ENCODE data around the gene PRSS38. TPM values are rescaled to one million over a fixed set of nuclear protein-coding genes. Genes with fewer than 3 reads are reported as not detected.

Gene PRSS38
- total RNA-seq, 6 experiments from 2014 or later, result not detected

DNA sequence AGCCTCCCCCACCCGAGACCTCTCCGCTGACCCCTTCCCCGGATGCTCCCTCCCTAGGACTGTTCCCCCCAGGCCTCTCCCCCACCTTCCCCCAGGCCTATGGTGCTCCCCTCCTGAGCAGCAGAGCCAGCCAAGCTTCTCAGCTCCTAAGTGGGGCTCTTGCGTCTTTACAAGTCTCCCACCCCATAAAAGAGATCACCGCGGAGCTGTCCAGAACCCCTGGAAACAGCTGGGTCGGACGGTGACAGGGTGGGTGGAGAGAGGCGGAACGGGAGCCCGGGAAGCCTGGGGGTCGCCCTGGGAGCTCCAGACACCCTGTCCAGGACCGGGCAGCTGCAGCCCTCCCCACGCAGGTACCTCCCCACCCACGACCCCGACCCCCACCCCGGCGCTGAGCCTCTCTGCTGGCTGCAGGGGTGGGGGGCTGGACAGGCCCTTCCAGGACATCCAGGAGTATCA lies 71.1 kb downstream of the PRSS38 start:
- TF ChIP-seq, protein P1, sequence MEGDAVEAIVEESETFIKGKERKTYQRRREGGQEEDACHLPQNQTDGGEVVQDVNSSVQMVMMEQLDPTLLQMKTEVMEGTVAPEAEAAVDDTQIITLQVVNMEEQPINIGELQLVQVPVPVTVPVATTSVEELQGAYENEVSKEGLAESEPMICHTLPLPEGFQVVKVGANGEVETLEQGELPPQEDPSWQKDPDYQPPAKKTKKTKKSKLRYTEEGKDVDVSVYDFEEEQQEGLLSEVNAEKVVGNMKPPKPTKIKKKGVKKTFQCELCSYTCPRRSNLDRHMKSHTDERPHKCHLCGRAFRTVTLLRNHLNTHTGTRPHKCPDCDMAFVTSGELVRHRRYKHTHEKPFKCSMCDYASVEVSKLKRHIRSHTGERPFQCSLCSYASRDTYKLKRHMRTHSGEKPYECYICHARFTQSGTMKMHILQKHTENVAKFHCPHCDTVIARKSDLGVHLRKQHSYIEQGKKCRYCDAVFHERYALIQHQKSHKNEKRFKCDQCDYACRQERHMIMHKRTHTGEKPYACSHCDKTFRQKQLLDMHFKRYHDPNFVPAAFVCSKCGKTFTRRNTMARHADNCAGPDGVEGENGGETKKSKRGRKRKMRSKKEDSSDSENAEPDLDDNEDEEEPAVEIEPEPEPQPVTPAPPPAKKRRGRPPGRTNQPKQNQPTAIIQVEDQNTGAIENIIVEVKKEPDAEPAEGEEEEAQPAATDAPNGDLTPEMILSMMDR (IDR thresholded peaks at IDR 0.05), result no peak
- Mint-ChIP-seq H3K4me1 (ENCODE audit: low read depth) (peaks cover 5% of the 10 kb centered on the region; the same call in 1 of the 2 replicates), H3K27ac (no peak overlapping the region), H3K36me3 (ENCODE audit: low read depth) (no peaks in the 10 kb centered on the region), H3K27me3 (ENCODE audit: insufficient read depth) (peaks cover 5% of the 10 kb centered on the region), H3K9me3 (no peaks in the 10 kb centered on the region), H3K4me3 (no peak overlapping the region)
- DNase-seq, result no peak

DNA sequence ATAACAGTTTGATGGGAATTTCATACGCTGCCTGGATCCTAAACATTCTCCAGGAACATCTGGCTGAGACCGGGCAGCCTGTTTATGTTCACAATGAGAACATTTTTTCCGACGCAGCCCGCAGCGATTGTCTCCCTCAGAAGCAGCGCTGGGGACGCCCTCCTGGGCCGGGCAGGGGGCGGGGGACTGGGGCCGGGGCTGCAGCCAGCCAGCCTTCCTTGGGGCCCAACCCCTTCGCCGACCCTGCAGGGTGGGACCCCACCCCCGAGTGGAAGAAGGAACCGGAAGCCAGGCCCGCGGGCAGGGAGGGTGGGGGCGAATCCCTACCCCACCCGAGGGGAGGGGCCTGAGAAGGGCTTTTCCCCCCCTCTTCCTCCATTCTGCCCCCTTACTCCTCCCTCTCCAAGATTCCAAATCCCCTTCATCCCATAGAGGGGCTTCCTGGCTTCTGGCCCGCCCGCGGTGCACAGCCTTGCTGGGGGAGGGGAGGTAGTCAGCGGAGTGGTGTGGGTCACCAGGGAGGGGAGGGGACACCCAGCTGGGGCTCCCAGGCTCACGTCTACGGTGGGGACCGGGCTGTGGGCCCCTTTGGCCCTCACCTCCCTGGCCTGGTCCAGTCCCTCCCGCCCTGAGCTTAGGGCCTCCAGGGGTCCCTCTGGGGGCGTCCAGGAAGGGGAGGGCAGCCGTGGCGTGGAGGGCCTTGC lies 71.7 kb downstream of the PRSS38 start:
- DNase-seq, result no peak
- peaks cover 5% of the 10 kb centered on the region; the same call in 1 of the 2 replicates for H3K4me1 Mint-ChIP-seq (ENCODE audit: low read depth)
- TF ChIP-seq, protein P1 (IDR thresholded peaks at IDR 0.05), result no peak
- H3K9me3 Mint-ChIP-seq, result no peaks in the 10 kb centered on the region
- peaks cover 4% of the 10 kb centered on the region for H3K27me3 Mint-ChIP-seq (ENCODE audit: insufficient read depth)
- H3K4me3 Mint-ChIP-seq, result no peak overlapping the region
- H3K36me3 Mint-ChIP-seq (ENCODE audit: low read depth), result no peaks in the 10 kb centered on the region
- H3K27ac Mint-ChIP-seq, result no peak overlapping the region

DNA sequence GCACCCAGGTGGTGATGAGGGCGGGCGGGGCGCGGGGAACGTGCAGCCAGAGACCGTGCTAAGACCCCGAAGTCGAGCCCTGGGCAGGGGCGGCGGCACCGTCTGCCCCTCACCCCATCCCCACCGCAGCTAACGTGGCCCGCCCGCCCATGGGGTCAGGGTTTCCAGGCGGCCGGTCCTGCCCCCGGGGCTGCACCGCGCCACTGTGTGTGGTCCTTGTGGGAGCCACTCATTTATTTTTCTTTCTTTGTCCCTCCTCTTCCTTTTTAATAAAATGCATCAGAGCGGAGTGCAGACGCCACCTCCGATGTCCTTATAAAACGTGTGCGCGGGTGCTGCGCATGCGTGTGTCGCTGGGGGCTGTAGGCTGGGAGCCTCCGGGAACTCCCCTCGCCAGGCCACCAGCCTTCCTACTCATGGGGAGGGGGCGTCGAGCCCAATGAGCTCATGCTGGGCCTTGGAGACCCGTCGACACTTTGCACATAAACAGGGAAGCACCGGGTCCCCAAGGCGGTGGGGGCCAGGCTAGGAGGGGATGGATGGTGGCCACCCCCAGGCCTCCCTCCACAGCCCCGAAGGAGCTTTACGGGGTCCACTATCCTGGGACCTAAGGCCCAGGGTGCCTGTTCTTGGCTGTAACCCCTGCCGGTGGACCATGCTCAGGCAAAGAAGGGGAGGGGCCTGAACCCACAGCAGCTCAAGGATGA lies 72.4 kb downstream of the PRSS38 start:
- no peak overlapping the region for H3K4me3 Mint-ChIP-seq
- TF ChIP-seq, protein P1 (IDR thresholded peaks at IDR 0.05), result no peak
- H3K36me3 Mint-ChIP-seq (ENCODE audit: low read depth), result no peaks in the 10 kb centered on the region
- H3K9me3 Mint-ChIP-seq, result no peaks in the 10 kb centered on the region
- peaks cover 4% of the 10 kb centered on the region for H3K27me3 Mint-ChIP-seq (ENCODE audit: insufficient read depth)
- peaks cover 5% of the 10 kb centered on the region; the same call in 1 of the 2 replicates for H3K4me1 Mint-ChIP-seq (ENCODE audit: low read depth)
- no peak overlapping the region for H3K27ac Mint-ChIP-seq
- DNase-seq, result no peak

DNA sequence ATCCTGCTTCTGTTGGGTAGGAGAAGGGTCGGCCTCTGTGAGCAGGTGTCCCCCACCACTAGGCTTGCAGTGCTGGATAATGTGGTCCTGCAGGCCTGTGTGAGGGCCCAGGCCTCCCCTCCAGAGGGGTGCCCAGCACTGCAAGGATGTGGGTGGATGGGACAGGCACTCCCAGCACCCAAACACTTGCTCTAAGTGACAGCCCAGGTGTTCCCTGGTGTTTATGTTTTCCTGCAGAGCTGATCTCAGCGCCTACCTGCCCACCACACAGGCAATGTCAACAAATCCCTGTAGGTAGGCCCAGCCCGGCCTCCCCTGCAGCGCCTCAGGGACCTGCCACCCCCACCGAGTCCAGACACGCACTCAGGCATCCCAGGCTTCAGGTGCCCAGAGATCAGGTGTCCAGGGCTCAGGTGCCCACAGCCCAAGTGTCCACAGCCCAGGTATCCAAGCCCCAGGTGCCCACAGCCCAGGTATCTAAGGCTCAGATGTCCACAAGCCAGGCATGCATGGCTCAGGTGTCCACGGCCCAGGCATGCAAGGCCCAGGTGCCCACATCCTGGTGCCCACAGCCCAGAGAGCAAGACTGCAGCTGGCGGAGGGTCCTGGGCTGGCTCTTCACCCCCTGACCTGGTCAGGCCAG lies 73.0 kb downstream of the PRSS38 start:
- no peak for DNase-seq
- Mint-ChIP-seq H3K36me3 (ENCODE audit: low read depth) (no peaks in the 10 kb centered on the region), H3K4me1 (ENCODE audit: low read depth) (peaks cover 5% of the 10 kb centered on the region; the same call in 1 of the 2 replicates), H3K4me3 (no peak overlapping the region), H3K27me3 (ENCODE audit: insufficient read depth) (peaks cover 4% of the 10 kb centered on the region), H3K27ac (no peak overlapping the region), H3K9me3 (no peaks in the 10 kb centered on the region)
- TF ChIP-seq, protein P1 (IDR thresholded peaks at IDR 0.05), result no peak

DNA sequence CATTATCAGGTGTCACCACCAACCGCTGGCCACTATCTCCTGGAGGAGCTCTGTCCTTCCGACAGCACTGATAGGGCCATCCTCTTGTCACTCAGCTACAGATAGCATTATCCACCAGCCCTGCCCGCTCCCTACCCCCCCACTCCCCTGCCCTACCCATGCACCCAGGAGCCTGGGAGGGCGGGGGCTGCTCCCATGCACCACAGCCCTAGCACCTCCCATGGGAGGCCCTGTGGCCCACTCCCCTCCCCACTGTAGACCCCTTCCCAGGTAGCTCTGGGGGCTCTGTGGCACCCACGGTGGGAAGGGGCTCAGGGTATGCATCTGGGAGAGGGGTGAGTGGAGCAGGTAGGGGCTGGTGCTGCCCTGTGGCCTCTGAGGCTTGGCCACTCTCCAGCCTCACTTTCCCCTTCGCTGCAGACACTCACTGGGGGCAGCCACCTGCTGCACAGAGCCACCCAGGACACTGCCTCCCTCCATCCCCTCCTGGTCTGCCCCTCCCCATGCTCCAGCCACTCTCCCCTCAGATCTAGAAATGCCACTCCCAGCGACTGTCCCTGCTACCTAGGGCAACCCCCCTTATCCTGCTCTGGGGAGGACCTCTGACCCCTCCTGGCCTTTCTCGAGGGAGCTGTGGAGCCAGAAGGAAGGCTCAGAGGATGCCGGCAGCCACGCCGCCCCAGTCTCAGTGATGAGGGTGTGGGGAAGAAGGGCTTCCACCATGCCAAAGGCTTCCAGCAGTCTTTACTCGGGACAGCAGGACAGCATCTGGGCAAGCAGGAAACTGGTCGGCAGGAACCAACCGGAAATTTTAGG lies 73.8 kb downstream of the PRSS38 start:
- Mint-ChIP-seq H3K27me3 (ENCODE audit: insufficient read depth) (peaks cover 4% of the 10 kb centered on the region), H3K4me3 (no peak overlapping the region), H3K4me1 (ENCODE audit: low read depth) (peaks cover 11% of the 10 kb centered on the region), H3K36me3 (ENCODE audit: low read depth) (no peaks in the 10 kb centered on the region), H3K9me3 (no peaks in the 10 kb centered on the region), H3K27ac (no peak overlapping the region)
- DNase-seq, result no peak
- TF ChIP-seq, protein P1 (IDR thresholded peaks at IDR 0.05), result no peak
